ENCODE measurements around the gene NRARP.

NRARP gene

DNA sequence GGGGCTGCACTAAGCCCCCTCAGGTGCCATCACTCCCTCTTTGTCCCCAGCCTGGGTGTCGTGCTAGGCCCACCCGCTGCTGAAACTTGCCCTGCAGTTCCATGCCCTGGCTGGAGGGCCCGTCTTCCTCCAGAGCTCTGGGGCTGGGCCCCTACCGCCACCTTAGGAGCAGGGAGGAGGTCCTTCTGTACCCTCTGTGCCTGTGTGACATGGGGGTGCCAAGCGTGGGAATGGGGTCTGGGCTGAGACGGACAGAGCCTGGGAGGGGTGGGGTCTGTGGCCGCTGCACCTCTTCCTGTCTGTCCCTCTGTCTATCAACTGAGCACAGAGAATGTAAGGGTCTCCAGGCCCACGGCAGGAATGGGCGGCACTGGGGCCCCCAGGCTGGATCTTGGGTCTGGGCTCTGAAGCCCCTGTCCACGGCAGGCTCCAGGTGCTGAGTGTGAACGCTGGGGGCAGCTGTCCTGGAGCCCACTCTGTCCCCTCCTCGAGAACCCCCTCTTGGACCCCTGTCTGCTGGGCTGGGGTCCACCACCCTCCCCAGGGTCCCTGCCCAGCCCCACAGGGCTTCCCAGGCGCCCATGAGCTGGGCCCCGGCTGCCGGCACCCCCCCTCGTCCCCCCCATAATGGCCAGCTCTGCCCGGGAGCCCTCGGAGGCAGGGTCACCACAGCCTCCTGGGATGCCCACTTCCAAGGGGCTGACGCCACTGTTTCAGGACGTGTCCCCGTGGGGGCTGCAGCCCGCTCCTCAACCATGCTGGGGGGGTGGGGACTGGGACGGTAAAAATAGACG is 15.8 kb upstream of the NRARP start:
- FAIRE-seq (no peak), DNase-seq (ENCODE audit: insufficient read length, low spot score) (peak; percentile 30)
- no peak for TF ChIP-seq POU2F2 (IDR thresholded peaks at IDR 0.05; ENCODE audit: low read depth, low read length)
- TF ChIP-seq POLR2A (IDR thresholded peaks at IDR 0.05; ENCODE audit: low read depth, low read length), result no peak
- no peak for TF ChIP-seq SPI1 (IDR thresholded peaks at IDR 0.05; ENCODE audit: low read depth, low read length)
- no peak for TF ChIP-seq POLR2AphosphoS5 (IDR thresholded peaks at IDR 0.05; ENCODE audit: low read depth, low read length)
- TF ChIP-seq TAF1 (IDR thresholded peaks at IDR 0.05; ENCODE audit: low read depth, low read length), result no peak
- TF ChIP-seq PAX5 (IDR thresholded peaks at IDR 0.05; ENCODE audit: insufficient read depth, low read length, severe bottlenecking), result no peak

DNA sequence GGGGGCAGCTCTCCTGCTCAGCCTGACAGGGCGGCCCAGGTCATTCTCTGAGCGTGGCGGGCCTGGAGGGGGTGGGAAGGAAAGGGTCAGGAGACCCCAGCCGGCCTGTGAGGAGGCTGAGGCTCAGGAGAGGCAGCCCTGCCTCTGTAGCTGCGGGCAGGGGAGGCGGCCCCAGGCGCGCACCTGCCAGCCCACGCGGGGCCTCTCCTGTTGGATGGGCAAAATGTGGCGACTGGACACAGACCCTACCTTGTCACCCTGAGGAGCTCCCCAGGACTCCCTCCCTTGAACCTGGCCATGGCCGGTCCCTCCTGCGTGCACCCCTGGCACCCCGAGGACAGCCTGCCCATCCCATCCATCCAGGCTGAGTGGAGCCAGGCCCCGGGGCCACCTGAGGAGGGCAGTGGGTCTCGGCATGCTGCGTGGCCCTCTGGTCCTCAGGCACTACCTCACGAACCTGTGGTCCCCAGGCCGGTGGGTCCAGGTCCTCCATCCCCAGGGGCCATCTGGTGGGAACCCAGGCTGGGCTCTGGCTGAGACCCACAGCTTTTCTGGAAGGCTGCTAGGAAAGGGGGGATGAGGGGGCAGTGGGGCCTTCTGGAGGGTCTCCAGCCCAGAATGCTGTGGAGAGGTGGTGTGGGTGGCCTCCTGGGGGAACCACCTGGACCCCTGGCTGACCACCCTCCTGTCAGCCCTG is 15.1 kb upstream of the NRARP start:
- no peak for TF ChIP-seq SPI1 (IDR thresholded peaks at IDR 0.05; ENCODE audit: low read depth, low read length)
- no peak for TF ChIP-seq TAF1 (IDR thresholded peaks at IDR 0.05; ENCODE audit: low read depth, low read length)
- no peak for TF ChIP-seq POLR2A (IDR thresholded peaks at IDR 0.05; ENCODE audit: low read depth, low read length)
- TF ChIP-seq POLR2AphosphoS5 (IDR thresholded peaks at IDR 0.05; ENCODE audit: low read depth, low read length), result no peak
- no peak for TF ChIP-seq PAX5 (IDR thresholded peaks at IDR 0.05; ENCODE audit: insufficient read depth, low read length, severe bottlenecking)
- no peak for TF ChIP-seq POU2F2 (IDR thresholded peaks at IDR 0.05; ENCODE audit: low read depth, low read length)
- FAIRE-seq, result no peak
- peak; percentile 22 for DNase-seq (ENCODE audit: insufficient read length, low spot score)

DNA sequence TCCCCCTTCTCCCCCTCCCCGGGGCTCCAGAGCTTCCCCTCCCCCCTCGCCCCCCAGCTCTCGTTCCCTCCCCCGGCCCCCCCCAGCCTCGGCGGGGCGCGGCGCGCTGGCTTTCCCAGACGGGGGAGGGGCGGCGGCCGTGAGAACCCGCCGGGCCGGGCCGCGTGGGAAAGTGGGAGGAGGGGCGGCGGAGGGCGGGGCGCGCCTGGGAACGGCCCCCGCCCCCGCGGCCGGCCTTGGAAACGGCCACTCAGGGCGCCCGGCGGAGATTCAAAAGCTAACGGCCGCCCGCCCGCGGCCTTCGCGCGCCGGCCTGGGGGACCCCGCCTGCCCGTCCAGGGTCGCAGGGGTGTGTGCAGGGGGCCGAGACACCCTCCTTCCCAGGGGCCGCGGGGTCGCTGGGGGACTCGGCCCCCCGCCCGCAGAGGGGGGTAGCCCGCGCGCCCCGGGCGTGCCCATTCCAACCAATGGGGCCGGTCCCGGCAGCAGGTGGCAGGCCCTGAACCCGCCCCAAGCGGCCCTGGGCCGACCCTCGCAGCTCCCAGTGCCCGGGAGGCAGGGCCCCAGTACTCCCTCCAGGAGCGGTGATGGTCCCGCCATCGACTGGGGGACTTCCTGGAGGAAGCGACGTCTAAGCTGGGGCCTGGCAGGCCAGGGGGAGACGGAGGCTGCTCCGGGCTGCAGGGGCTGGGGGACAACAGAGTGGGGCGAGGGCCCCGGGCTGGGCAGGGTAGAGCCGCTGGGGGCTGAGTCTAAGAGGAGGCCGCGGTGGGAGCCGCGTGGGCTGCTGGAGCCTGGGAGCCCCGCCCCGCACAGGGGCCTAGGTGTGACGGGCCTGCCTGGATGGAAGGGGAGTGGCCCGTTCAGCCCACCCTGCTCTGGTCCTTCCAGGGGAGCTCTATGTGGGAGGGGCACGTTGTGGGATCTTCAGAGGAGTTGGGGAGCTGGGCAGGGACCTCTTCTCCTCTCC is 14.2 kb upstream of the NRARP start:
- DNase-seq (ENCODE audit: insufficient read length, low spot score) (peak; percentile 93), FAIRE-seq (peak; percentile 87)
- TF ChIP-seq POU2F2 (IDR thresholded peaks at IDR 0.05; ENCODE audit: low read depth, low read length) (no peak), POLR2A (IDR thresholded peaks at IDR 0.05; ENCODE audit: low read depth, low read length) (no peak), TAF1 (IDR thresholded peaks at IDR 0.05; ENCODE audit: low read depth, low read length) (no peak), SPI1 (IDR thresholded peaks at IDR 0.05; ENCODE audit: low read depth, low read length) (no peak), POLR2AphosphoS5 (IDR thresholded peaks at IDR 0.05; ENCODE audit: low read depth, low read length) (no peak), PAX5 (IDR thresholded peaks at IDR 0.05; ENCODE audit: insufficient read depth, low read length, severe bottlenecking) (no peak)

DNA sequence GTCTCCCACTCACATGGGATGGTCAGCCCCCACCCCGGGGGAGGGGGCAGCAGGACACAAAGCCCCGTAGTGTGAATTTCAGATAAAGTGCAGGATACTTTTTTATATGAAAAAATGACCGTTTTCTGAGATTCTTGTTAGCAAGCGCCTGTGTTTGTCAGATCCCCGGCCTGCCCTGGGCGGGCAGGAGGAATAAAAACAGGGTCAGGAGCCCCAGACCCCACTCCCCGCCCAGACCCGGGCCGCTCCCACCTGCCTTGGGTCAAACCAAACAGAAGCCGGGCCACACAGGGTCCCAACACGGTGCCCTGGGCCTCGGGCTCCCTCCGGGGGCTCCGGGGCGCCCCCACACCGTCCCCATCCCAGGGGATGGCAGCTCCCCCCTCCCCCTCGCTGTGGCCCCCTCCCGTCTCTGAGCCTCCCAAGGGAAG is 13.5 kb upstream of the NRARP start:
- no peak for DNase-seq (ENCODE audit: insufficient read length, low spot score)
- no peak for FAIRE-seq

DNA sequence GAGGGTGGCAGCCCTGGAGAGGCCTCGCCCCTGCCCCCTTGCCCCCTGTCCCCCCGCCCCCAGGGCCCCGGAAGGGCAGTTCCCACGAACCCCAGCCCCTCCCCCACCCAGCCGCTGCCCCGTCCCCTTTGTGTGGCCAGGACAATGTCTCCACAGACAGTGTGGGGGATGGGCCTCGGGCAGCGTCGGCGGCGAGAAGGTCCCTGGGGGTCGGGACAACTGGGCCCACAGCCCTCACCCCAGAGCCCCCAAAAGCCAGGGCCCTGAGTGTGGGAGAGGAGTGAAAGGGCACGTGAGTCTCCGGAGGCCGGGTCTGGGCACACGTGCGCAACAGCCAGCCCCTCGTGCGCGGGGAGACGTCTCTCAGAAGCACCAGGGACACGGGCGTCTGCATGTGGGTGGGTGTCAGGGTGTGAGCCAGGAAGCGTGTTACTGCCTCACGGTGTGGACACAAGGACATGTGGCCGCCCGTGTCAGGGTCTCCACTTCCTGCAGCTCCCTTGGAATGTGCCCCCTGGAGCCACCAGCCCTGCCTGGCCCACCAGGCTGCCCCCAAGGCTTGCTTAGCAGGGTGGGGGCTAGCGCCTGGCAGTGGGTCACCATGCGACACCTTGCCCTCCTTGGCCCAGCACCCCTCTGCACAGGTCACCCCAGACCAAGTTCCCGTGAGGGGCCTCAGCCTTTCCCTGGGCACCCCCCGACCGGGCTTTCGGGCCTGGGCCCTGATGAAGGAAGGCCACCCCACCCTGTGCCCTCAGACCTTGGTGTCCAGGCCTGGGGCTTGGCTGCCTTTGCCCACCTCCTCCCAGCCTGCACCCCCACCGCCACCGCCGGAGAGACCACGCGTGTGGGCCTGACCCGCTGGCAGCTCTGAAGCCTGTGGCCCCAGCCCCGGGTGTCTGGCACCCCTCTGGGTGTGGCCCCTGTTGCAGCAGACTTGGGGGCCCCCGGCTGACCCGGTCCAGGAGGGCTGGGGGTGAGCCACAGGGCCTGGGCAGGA is 12.8 kb upstream of the NRARP start:
- no peak for TF ChIP-seq TAF1 (IDR thresholded peaks at IDR 0.05; ENCODE audit: low read depth, low read length)
- no peak for TF ChIP-seq POU2F2 (IDR thresholded peaks at IDR 0.05; ENCODE audit: low read depth, low read length)
- no peak for TF ChIP-seq POLR2AphosphoS5 (IDR thresholded peaks at IDR 0.05; ENCODE audit: low read depth, low read length)
- no peak for TF ChIP-seq PAX5 (IDR thresholded peaks at IDR 0.05; ENCODE audit: insufficient read depth, low read length, severe bottlenecking)
- TF ChIP-seq POLR2A (IDR thresholded peaks at IDR 0.05; ENCODE audit: low read depth, low read length), result no peak
- TF ChIP-seq SPI1 (IDR thresholded peaks at IDR 0.05; ENCODE audit: low read depth, low read length), result no peak
- FAIRE-seq, result no peak

More for the DNA sequence above, 13.5 kb upstream of the NRARP start:
- no peak for TF ChIP-seq PAX5 (IDR thresholded peaks at IDR 0.05; ENCODE audit: insufficient read depth, low read length, severe bottlenecking)
- TF ChIP-seq SPI1 (IDR thresholded peaks at IDR 0.05; ENCODE audit: low read depth, low read length), result no peak
- TF ChIP-seq POLR2A (IDR thresholded peaks at IDR 0.05; ENCODE audit: low read depth, low read length), result no peak
- TF ChIP-seq TAF1 (IDR thresholded peaks at IDR 0.05; ENCODE audit: low read depth, low read length), result no peak

DNA sequence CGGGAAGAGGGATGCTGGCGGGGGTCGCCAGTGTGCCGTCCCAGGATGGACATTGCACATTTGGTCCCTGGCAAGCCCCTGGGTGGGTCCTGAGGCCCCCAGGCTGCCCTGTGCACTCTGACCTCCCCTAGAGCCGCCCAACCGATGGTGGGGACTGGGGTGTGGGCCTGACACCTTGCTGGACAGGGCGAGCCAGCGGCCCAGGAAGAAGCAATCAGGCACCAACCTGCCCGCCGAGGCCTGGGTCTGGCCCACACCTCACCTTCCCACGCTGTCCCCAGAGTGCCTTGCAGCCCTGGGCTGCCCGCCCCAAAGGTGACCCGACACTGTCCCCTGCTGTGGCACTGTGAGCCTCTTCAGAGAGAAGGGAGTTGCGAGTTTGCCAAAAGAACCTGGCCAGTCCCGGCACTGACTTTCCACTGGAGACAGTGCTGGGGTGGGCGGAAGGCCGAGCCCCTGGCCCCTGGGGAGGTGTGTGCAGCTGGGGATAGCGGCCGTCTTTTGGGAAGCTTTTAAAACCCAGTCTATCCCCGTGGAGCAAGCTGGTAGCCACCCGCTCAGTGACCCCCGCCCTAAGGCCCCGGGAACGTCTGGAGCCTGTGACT is 12.0 kb upstream of the NRARP start:
- TF ChIP-seq POU2F2 (IDR thresholded peaks at IDR 0.05; ENCODE audit: low read depth, low read length), result no peak
- no peak for TF ChIP-seq PAX5 (IDR thresholded peaks at IDR 0.05; ENCODE audit: insufficient read depth, low read length, severe bottlenecking)
- no peak for TF ChIP-seq SPI1 (IDR thresholded peaks at IDR 0.05; ENCODE audit: low read depth, low read length)
- TF ChIP-seq TAF1 (IDR thresholded peaks at IDR 0.05; ENCODE audit: low read depth, low read length), result no peak
- TF ChIP-seq POLR2A (IDR thresholded peaks at IDR 0.05; ENCODE audit: low read depth, low read length), result no peak
- TF ChIP-seq POLR2AphosphoS5 (IDR thresholded peaks at IDR 0.05; ENCODE audit: low read depth, low read length), result no peak
- DNase-seq (ENCODE audit: insufficient read length, low spot score), result no peak
- no peak for FAIRE-seq

More for the DNA sequence above, 12.8 kb upstream of the NRARP start:
- peak; percentile 33 for DNase-seq (ENCODE audit: insufficient read length, low spot score)

DNA sequence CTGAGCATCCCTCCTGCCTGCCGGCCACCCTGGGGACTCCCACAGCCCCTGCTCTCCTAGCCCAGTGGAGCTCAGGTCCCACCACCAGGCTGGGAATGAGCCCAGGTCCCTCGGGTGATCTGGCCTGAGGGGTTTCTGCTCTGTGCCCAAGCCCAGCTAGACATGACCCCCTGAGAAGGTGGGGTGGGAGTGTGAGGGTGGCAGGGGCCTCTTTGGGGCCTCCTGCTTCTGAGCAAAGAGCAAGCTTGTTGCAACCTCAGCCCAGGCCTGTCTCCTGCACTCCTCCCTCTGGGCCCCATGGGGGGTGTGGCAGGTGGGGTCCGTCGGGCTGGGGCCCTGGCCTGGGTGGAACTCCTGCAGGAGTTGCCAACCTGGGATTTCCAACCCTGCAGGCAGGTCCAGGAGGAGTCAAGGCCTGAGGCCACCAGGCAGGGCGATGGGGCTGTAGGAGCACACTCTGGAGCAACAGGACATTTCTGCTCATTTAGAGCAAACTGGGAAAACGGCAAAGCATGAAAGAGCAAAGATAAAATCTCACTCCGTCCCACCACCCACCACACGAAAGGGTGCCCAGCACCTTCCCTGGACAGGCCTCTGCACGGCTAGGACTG is 11.4 kb upstream of the NRARP start:
- no peak for TF ChIP-seq POLR2AphosphoS5 (IDR thresholded peaks at IDR 0.05; ENCODE audit: low read depth, low read length)
- no peak for FAIRE-seq
- DNase-seq (ENCODE audit: insufficient read length, low spot score), result peak; percentile 39

Data from GM12891 (cell line).